ENCODE data around the gene OR11A1.

Gene OR11A1

DNA sequence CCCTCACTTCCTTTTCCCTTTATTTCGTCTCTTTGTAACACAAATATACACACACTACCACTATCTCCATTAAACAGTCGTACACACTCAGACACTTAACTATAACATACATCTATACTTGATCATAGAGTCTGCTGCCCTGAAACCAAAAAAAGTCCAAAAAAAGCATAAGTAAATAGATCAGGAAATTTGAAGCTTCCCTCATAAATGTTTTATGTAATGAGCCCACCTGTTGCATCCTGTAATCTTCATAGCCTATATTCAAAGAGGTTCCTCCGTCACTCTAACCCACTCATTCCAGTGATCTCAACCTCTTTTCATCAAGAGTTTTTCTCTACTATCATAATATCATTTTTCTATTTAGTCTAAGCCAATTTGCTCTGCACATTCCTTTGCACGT is 68.3 kb downstream of the OR11A1 start:
- no peak for DNase-seq (ENCODE audit: low read depth)

DNA sequence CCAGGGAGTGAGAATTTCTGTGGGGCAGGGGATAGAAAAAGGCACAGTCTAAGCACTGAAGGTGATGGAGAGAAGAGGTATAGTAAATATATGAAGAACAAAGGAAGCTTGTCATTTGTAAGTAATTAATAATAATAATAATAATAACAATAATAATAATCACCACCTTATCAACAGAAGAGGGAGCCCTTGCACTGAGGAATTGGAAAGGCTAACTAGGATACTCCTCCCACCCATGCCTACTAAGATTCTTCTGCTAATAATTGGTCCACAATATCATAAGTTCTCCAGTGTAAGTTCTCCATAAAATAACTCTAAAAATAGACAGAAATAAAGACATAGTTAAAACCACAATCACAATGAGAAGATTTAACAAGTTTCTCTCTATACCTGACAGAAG is 80.9 kb downstream of the OR11A1 start:
- no peak for DNase-seq (ENCODE audit: low read depth)

Measured in activated T-cell treated with anti-CD3 and anti-CD28 coated beads for 1 hour (primary cell).